Testis (tissue), 2 donors: ENCODE data around the gene NPIPB6.

Source experiments
- POLR2A ChIP-seq: fragments of 450-650 bp; IDR thresholded peaks from one replicate; pipeline ENCODE4 v1.6.1; 2017; ENCODE audit warnings: antibody characterized with exemption, mild to moderate bottlenecking, moderate library complexity
- TF ChIP-seq, protein P1 (sequence below), 3 experiments: fragments of 450-650 bp in 2 of 3; fragments of 200-600 bp in 1 of 3; sonication (generic) in 1 of 3; IDR thresholded peaks; one replicate each; pipeline ENCODE4 v1.5.1; 2016 to 2019; ENCODE audit warnings: antibody characterized with exemption in 3 of 3, mild to moderate bottlenecking in 2 of 3, moderate library complexity in 1 of 3

DNA sequence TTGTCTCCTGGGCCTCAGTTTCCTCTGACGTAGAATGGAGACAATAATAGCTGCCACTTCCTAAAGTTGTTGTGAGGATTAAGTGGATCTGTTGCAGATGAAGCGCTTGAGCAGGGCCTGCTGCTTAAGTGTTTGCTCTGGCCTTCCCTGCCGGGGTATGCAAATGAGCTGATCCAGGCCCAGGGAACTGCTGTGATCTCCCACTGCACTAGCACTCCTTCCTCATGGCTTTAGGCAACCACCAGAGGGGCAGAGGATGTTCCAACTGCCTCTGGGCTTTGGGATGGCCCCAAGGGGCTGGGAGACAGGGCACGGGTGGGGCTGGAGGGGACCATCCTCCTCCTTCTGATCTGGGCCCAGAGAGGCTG lies 64.8 kb downstream of the NPIPB6 start:
- no peak for TF ChIP-seq POLR2A
- TF ChIP-seq, protein P1, sequence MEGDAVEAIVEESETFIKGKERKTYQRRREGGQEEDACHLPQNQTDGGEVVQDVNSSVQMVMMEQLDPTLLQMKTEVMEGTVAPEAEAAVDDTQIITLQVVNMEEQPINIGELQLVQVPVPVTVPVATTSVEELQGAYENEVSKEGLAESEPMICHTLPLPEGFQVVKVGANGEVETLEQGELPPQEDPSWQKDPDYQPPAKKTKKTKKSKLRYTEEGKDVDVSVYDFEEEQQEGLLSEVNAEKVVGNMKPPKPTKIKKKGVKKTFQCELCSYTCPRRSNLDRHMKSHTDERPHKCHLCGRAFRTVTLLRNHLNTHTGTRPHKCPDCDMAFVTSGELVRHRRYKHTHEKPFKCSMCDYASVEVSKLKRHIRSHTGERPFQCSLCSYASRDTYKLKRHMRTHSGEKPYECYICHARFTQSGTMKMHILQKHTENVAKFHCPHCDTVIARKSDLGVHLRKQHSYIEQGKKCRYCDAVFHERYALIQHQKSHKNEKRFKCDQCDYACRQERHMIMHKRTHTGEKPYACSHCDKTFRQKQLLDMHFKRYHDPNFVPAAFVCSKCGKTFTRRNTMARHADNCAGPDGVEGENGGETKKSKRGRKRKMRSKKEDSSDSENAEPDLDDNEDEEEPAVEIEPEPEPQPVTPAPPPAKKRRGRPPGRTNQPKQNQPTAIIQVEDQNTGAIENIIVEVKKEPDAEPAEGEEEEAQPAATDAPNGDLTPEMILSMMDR (IDR thresholded peaks at IDR 0.05): no peak
